GM18520 (cell line): ENCODE data around the gene MEF2D.

Source experiments
- ATAC-seq: cut with Tn5 transposase; IDR thresholded peaks from one replicate; pipeline ENCODE4 v1.9.1; 2021; ENCODE audit not compliant: unreplicated experiment

Gene MEF2D

GRCh38 chr1:156525071-156525501, 24.5 kb upstream of the MEF2D start:
- no peak for ATAC-seq

- no peak for ATAC-seq
These were observed 23.9 kb upstream of the MEF2D start for GRCh38 chr1:156524481-156524869.

- no peak for ATAC-seq
These were observed 23.4 kb upstream of the MEF2D start for GRCh38 chr1:156523801-156524480.

GRCh38 chr1:156522443-156522970, 21.9 kb upstream of the MEF2D start:
- ATAC-seq: no peak

- no peak for ATAC-seq
These were observed 17.2 kb upstream of the MEF2D start for GRCh38 chr1:156517748-156518147.

GRCh38 chr1:156516821-156517220, 16.2 kb upstream of the MEF2D start:
- ATAC-seq: no peak

GRCh38 chr1:156515956-156516355, 15.4 kb upstream of the MEF2D start:
- ATAC-seq: no peak

- no peak for ATAC-seq
These were observed 12.6 kb upstream of the MEF2D start for GRCh38 chr1:156513185-156513584.

- ATAC-seq: no peak
These were observed 11.1 kb upstream of the MEF2D start for GRCh38 chr1:156511644-156512043.

GRCh38 chr1:156510709-156511108, 10.1 kb upstream of the MEF2D start:
- no peak for ATAC-seq

- no peak for ATAC-seq
These were observed 9.0 kb upstream of the MEF2D start for GRCh38 chr1:156509424-156510034.

GRCh38 chr1:156508955-156509234, 8.3 kb upstream of the MEF2D start:
- no peak for ATAC-seq

GRCh38 chr1:156508205-156508954, 7.8 kb upstream of the MEF2D start:
- no peak for ATAC-seq

- no peak for ATAC-seq
These were observed 5.9 kb upstream of the MEF2D start for GRCh38 chr1:156506450-156506849.

GRCh38 chr1:156505679-156506298, 5.2 kb upstream of the MEF2D start:
- no peak for ATAC-seq

- ATAC-seq: peak; percentile 23
These were observed 4.5 kb upstream of the MEF2D start for GRCh38 chr1:156504821-156505678.

- no peak for ATAC-seq
These were observed 3.9 kb upstream of the MEF2D start for GRCh38 chr1:156504438-156504813.

- no peak for ATAC-seq
These were observed 3.3 kb upstream of the MEF2D start for GRCh38 chr1:156503698-156504437.

- ATAC-seq: no peak
These were observed 2.5 kb upstream of the MEF2D start for GRCh38 chr1:156502894-156503697.
